ENCODE measurements around the gene TMTC2.
"Not testable (repeated sequence)": the region's sequence is repeated elsewhere in the genome, so short reads cannot be mapped to it uniquely, and the experiment has no call there.

The TMTC2 gene

GRCh38 chr12:83097643-83098342 is 411.1 kb downstream of the TMTC2 start:
- DNase-seq, result no peak

- no peak for DNase-seq
Observed at GRCh38 chr12:83099436-83099835, 412.7 kb downstream of the TMTC2 start.

GRCh38 chr12:83102499-83102898 is 415.8 kb downstream of the TMTC2 start:
- DNase-seq, result no peak

- DNase-seq, result no peak
Observed at GRCh38 chr12:83106873-83107272, 420.2 kb downstream of the TMTC2 start.

DNA sequence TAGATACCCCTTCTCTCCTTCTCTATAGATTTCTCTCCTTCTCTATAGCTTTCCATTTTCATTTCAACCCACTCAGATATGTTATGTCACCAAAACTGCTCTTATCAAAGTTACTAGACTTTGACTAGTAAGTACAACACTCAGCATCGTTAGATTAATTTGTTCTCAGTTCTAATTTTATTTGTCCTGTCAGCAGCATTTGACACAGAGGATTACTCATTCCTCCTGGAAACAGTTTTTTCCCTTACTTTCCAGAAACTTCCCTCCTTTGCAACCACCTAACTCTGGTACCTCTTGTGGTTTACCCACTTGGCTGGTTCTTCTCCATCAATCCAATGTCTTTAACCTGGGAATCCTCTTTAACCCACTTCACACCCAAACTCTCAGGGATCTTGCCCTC is 423.7 kb downstream of the TMTC2 start:
- no peak for DNase-seq

GRCh38 chr12:83113945-83114344 is 427.2 kb downstream of the TMTC2 start:
- DNase-seq, result no peak

GRCh38 chr12:83114966-83115365 is 428.3 kb downstream of the TMTC2 start:
- no peak for DNase-seq

DNA sequence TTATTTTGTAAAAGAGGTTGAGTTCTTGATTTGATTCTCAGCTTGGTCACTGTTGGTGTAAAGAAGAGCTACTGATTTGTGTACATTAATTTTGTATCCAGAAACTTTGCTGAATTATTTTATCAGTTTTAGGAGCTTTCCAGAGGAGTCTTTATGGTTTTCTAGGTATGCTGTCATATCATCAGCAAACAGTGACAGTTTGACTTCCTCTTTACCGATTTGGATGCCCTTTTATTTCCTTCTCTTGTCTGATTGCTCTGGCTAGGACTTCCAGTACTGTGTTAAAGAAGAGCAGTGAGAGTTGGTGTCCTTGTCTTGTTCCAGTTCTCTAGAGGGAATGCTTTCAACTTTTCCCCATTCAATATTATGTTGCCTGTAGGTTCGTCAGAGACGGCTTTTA is 431.2 kb downstream of the TMTC2 start:
- not testable (repeated sequence) for DNase-seq

DNA sequence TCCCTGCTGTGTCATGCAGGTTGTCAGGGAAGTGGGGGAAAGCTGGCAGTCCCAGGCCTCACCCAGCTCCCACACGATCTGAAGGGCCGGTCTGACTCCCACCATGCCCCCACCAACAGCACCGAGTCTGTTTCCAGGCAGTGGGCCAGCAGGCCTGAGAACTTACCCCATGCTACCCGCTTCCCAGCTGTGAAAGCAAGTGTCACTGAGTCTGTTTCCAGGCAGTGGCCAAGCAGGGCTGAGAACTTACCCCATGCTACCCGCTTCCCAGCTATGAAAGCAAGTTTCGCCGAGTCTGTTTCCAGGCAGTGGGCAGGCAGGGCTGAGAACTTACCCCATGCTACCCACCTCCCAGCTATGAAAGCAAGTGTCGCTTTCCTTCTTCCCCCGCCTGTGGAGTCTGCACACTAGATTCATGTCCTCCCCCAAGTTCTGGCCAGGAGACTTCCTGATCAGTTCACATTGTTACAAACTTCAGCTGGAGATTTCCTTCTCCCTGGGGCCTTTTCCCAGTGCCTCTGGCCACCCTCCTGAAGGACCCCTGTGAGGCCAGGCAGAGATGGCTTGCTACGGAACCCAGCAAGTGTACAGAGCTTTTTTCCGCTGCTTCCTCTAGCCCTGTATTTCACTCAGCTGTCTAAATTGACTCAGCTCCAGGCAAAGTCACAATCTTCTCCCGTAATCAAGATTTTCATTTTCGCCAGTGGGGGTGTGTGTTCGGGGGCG is 435.4 kb downstream of the TMTC2 start:
- no peak for DNase-seq

DNA sequence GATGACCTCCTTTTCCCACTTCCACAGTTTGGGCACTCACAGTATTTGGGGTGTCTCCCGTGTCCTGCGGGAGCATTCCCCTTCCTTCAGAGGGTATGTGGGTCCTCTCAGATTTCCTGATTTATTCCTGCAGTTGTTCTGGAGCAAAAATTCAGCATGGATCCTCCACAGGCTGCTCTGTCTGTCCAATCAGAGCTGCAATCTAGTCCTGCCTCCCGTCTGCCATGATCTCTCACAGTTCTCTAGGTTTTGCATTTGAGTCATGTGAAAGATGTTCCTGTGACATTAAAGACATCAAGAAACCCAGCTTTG is 435.9 kb downstream of the TMTC2 start:
- DNase-seq, result no peak

DNA sequence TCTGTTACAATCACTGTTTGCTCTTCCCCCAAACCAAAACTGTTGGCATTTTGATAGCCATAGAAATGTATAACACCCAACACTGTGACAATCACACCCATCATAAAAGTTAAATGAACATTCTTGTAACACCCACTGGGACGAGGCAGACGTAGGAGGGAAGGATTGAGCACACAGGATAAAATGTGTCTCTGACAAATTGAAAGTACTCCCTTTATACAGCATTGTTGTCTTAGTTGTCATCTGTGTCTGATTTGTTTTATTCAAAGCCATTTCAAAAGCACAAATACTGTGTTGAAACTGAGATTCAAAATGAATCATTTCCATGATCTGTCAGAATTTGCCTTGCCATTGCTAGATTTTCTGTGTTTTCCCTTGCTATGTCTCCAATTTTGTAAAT is 436.3 kb downstream of the TMTC2 start:
- no peak for DNase-seq

- no peak for DNase-seq
Observed at GRCh38 chr12:83128540-83128939, 441.8 kb downstream of the TMTC2 start.

GRCh38 chr12:83130178-83130577 is 443.5 kb downstream of the TMTC2 start:
- DNase-seq, result no peak

GRCh38 chr12:83132360-83132759 is 445.7 kb downstream of the TMTC2 start:
- no peak for DNase-seq

DNA sequence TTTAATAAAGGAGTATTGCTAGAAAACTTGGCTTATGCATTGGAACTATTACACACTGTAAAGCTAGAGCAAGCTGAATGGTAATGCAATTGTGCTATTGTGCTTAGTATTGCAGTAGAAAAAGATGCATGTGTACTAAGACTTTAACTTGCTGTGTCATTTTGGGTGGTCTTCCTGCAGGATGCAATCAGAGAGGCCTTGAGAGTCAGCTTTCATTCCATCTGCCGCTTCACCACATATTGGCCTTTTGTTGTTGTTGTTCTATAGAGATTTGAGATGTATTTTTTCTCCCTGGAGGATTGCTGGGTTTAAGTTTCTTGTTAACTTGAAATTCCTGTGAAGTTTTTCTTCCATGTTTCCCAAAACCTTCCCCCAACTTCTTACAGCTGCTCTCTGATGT is 449.7 kb downstream of the TMTC2 start:
- no peak for DNase-seq

DNA sequence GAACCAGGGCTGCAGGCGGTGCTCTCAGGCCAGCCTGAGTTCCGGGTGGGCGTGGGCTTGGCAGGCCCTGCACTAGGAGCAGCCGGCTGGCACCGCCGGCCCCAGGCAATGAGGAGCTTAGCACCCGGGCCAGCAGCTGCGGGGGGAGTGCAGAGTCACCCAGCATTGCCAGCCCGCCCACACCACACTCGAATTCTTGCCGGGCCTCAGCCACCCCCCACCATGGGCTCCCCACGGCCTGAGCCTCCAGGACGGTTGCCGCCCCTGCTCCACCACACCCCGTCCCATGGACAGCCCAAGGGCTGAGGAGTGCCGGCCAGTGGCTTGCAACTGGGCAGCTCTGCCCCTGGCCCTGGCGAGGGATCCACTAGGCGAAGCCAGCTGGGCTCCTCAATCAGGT is 453.4 kb downstream of the TMTC2 start:
- DNase-seq, result no peak

DNA sequence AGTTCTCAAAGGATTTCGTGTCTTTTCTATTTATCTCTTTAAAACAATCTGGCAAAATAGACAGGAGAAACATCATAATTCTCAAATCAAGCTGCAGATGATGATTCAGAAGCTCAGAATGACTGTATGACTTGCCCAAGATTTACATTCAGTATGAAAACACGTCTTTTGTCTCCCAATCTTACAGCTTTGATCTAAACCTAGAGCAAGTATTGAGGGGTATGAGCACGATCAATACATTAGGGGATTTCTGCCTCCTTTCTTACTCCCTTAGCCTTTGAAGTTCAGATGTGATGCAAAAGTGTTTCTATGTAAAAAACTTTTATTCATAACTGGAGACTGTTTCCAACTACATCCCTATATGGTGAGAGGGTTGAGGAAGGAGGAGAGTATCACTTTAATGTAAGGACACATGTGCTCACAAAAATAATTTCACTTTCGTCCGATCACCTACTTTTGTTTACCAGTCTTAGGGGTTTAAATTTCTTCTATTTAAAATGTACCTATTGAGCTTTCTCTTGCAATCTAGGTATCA is 454.8 kb downstream of the TMTC2 start:
- no peak for DNase-seq

DNA sequence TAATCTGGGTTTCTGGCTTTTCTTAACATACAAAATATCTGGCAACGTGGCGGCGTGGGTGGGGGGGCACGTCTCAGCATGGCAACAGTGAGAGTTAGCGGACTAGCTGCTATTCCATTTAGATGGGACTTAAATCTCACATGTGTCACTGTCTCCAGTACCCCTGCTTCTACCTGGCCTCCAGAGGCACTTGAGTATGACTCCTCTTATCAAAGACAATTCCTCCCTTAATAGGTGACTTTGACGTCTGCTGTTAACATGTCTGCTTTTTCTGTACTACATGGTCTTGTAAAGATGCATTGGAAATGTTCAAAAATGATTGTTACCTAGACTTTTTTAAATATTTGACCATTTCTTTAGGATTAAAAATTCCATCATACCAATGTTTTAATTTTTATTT is 456.2 kb downstream of the TMTC2 start:
- DNase-seq, result no peak

- DNase-seq, result no peak
Observed at GRCh38 chr12:83143950-83144349, 457.2 kb downstream of the TMTC2 start.

DNA sequence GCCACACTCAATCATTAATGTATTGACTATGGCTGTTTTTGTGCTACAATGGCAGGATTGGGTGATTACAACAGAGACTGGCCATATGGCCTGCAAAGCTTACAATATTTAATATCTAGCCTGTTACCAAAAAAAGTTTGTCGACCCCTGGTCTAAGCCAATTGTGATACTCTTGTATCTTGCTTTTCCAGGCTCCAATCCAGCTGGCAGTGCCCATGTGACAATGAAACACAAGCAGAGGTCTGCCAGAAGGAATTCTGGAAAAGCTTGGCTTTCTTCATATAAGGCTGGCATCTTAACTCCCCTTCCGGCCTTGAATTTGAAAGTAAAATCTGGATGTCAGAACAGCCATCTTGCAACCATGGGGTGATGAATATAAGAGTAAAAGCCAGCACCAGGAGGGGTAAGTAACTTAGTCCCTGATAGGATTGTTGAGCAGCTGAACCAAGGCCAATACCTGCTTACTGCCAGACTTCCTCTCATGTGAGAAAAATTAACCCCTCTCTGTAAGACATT is 458.7 kb downstream of the TMTC2 start:
- no peak for DNase-seq

DNA sequence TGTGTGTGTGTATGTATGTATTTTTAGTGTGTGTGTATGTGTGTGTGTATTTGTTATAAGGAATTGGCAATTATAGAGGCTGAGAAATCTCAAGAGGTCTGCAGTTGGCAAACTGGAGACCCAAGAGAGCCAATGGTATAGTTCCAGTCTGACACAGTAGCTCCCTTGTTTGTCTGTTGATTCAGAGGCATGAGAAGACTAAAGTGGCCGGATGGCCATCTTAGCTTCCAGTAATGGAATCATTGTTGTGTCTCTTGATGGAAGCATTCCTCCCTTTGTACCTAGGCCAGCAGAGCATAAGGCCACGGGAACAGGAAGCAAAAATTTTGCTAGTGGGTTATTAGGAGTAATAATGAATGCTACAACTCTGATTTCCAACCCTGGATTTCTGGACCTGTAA is 460.6 kb downstream of the TMTC2 start:
- no peak for DNase-seq

GRCh38 chr12:83149987-83150386 is 463.3 kb downstream of the TMTC2 start:
- no peak for DNase-seq

- DNase-seq, result no peak
Observed at GRCh38 chr12:83150465-83151189, 463.9 kb downstream of the TMTC2 start.

GRCh38 chr12:83153177-83153576 is 466.5 kb downstream of the TMTC2 start:
- no peak for DNase-seq

Data from CD4-positive, alpha-beta T cell treated with Interleukin-17A for 1 hour (primary cell).